Suprapubic skin (tissue), 4 donors: ENCODE results near the gene SLC6A11. TPM values are rescaled to one million over a fixed set of nuclear protein-coding genes. Genes with fewer than 3 reads are reported as not detected.

Experiments
- DNase-seq, 2 donors: peaks; one replicate each; pipeline ENCODE4 v3.0.0-alpha.2; 2019; ENCODE audit warnings: low spot score in 2 of 2
- H3K27ac ChIP-seq: fragments of 200-600 bp; sonication (generic); one replicate; pipeline ENCODE4 v1.5.1; 2019
- H3K27me3 ChIP-seq: fragments of 200-600 bp; sonication (generic); one replicate; pipeline ENCODE4 v1.5.1; 2019
- H3K36me3 ChIP-seq: fragments of 200-600 bp; sonication (generic); one replicate; pipeline ENCODE4 v1.5.1; 2019
- H3K4me1 ChIP-seq: fragments of 200-600 bp; sonication (generic); one replicate; pipeline ENCODE4 v1.5.1; 2019
- H3K4me3 ChIP-seq: fragments of 200-600 bp; sonication (generic); one replicate; pipeline ENCODE4 v1.5.1; 2019; ENCODE audit warnings: mild to moderate bottlenecking
- H3K9me3 ChIP-seq: fragments of 200-600 bp; sonication (generic); one replicate; pipeline ENCODE4 v1.5.1; 2019
- EP300 ChIP-seq: sonication (generic); formaldehyde crosslinking; IDR thresholded peaks from one replicate; pipeline ENCODE4 v1.6.1; 2017; ENCODE audit warnings: antibody characterized with exemption
- POLR2A ChIP-seq, 2 donors: fragments of 450-650 bp; IDR thresholded peaks; one replicate each; pipeline ENCODE4 v1.6.1; 2017; ENCODE audit warnings: antibody characterized with exemption in 2 of 2, mild to moderate bottlenecking in 2 of 2, moderate library complexity in 2 of 2
- POLR2AphosphoS5 ChIP-seq, 3 donors: sonication (generic); formaldehyde crosslinking; IDR thresholded peaks; one replicate each; pipeline ENCODE4 v1.6.1; 2017; ENCODE audit warnings: antibody characterized with exemption in 3 of 3
- WGBS: methylation state at CpG from one replicate; pipeline ENCODE4 v1.1.5; 2018; 5-methylcytosine and 5-hydroxymethylcytosine counted together
- total RNA-seq, 4 donors: library from RNA; depleted of rRNA; stranded (reverse); fragments of >200 nt; gene quantifications; one replicate each; pipeline ENCODE4 v1.1.0, GENCODE V29; 2016
- TF ChIP-seq, protein P1 (sequence below), 2 donors: fragments of 200-600 bp in 1 of 2; fragments of 450-650 bp in 1 of 2; sonication (generic) in 1 of 2; IDR thresholded peaks; one replicate each; pipeline ENCODE4 v1.5.1; 2016 to 2019; ENCODE audit warnings: antibody characterized with exemption in 2 of 2, mild to moderate bottlenecking in 1 of 2, moderate library complexity in 1 of 2

Gene SLC6A11
- total RNA-seq, 4 donors from 2014 or later: 4.3 to 7.9 (median 6.2) TPM

DNA sequence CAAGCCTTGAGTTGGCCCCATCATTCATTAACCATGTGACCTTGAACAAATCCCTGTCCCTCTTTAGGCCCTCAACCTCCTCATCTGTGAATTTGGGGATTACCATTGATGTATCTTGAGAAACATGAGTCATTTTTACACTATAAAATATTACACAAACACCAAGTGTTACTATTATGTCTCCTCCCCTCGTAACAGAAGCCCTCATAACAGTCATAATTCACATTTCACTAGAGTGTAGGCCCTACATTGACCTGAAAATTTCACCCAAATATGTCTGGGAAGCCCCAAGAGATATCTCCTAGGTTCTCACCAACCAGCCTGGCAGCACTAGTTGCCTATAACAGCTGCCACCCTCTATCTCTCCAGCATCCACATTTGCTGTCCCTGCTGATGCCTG is 160.7 kb downstream of the SLC6A11 start:
- Histone ChIP-seq H3K27me3 (peaks cover 21% of the 10 kb centered on the region), H3K36me3 (no peaks in the 10 kb centered on the region), H3K27ac (no peak overlapping the region), H3K4me3 (no peak overlapping the region), H3K9me3 (no peaks in the 10 kb centered on the region), H3K4me1 (no peaks in the 10 kb centered on the region)
- WGBS: 88% methylated on average over 1 of the region's 1 CpG
- no peak for TF ChIP-seq POLR2A (IDR thresholded peaks at IDR 0.05)
- TF ChIP-seq POLR2AphosphoS5 (IDR thresholded peaks at IDR 0.05): no peak
- TF ChIP-seq EP300: no peak
- DNase-seq: no peak

DNA sequence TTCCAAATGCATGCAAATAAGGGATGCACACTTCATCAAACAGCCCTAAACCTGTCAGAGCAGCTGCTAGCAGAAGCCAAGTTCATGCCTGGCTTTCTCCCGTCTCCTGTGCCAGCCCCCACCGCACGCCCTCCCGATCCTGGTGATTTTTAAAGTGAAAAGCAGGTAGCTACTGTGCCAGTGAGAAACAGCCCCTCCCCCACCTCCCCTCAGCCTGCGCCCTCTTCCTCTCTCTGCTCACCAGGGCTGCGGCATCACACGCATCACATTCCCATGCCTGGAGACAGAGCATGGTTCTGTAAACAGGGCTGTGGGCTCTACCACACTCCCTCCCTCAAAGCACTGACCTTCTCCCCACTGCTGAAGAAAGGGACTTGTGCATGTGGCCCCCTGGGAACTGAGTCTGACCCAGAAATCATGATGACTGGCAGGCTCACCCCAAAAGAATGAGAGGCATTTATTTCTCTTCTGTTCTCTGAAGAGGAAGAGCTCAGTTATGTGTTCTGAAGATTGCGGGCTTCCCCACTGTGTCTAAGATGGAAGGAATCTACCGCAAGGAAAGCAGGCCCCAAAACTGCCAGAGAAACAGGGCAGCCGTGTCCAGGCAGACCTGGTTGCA is 162.0 kb downstream of the SLC6A11 start:
- peaks cover 5% of the 10 kb centered on the region for H3K4me1 ChIP-seq
- no peak overlapping the region for H3K4me3 ChIP-seq
- DNase-seq: no peak
- 46% methylated on average over 10 of the region's 10 CpGs for WGBS
- TF ChIP-seq EP300 (no peak), POLR2AphosphoS5 (IDR thresholded peaks at IDR 0.05) (no peak), POLR2A (IDR thresholded peaks at IDR 0.05) (no peak)
- TF ChIP-seq, protein P1, sequence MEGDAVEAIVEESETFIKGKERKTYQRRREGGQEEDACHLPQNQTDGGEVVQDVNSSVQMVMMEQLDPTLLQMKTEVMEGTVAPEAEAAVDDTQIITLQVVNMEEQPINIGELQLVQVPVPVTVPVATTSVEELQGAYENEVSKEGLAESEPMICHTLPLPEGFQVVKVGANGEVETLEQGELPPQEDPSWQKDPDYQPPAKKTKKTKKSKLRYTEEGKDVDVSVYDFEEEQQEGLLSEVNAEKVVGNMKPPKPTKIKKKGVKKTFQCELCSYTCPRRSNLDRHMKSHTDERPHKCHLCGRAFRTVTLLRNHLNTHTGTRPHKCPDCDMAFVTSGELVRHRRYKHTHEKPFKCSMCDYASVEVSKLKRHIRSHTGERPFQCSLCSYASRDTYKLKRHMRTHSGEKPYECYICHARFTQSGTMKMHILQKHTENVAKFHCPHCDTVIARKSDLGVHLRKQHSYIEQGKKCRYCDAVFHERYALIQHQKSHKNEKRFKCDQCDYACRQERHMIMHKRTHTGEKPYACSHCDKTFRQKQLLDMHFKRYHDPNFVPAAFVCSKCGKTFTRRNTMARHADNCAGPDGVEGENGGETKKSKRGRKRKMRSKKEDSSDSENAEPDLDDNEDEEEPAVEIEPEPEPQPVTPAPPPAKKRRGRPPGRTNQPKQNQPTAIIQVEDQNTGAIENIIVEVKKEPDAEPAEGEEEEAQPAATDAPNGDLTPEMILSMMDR (IDR thresholded peaks at IDR 0.05): no peak
- peaks cover 10% of the 10 kb centered on the region for H3K27me3 ChIP-seq
- H3K9me3 ChIP-seq: no peaks in the 10 kb centered on the region
- no peak overlapping the region for H3K27ac ChIP-seq
- no peaks in the 10 kb centered on the region for H3K36me3 ChIP-seq

DNA sequence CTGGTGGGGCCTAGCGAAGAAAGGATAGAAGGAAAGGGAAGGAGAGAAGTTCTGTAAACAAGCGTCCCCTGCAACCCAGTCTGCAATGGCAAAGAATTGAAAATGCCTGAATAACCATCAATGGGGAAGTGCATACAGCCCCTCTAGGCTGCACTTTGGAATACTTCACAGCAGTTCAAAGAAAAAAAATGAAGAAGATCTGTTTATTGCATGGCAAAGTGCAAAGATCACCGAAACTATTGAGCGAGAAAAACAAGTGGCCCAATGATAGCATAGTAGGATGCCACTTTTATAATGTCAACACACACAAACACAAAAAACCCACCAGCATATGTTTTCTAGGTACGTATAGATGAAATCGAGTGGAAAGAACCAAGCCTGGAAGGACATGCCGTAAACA is 162.9 kb downstream of the SLC6A11 start:
- H3K27me3 ChIP-seq: peaks cover 8% of the 10 kb centered on the region
- H3K36me3 ChIP-seq: no peaks in the 10 kb centered on the region
- no peak for DNase-seq
- peaks cover 5% of the 10 kb centered on the region for H3K4me1 ChIP-seq
- no peaks in the 10 kb centered on the region for H3K9me3 ChIP-seq
- no peak overlapping the region for H3K4me3 ChIP-seq
- no peak overlapping the region for H3K27ac ChIP-seq
- 95% methylated on average over 7 of the region's 7 CpGs for WGBS
- TF ChIP-seq POLR2A (IDR thresholded peaks at IDR 0.05) (no peak), POLR2AphosphoS5 (IDR thresholded peaks at IDR 0.05) (no peak), EP300 (no peak)
- TF ChIP-seq, protein P1 (IDR thresholded peaks at IDR 0.05): no peak

DNA sequence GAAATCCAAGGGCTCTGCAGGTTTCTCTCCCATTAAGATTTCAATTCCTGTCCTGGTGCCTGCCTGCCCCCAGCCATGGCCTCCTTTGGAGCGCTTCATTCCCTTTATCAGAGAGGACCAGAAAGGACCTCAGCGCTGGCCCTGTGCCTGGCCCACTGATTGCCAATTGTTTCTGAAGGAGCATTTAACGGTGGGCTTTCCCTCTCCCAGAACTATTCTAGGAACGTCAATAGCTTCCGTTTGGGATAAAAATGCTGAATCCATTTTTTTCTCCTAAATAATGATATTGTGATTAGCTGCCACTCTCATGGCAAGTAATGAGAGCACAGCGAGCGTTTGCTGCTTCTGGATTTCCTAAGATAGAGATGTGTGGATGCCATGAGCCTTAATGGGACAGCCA is 164.3 kb downstream of the SLC6A11 start:
- WGBS: 76% methylated on average over 7 of the region's 7 CpGs
- H3K36me3 ChIP-seq: no peaks in the 10 kb centered on the region

DNA sequence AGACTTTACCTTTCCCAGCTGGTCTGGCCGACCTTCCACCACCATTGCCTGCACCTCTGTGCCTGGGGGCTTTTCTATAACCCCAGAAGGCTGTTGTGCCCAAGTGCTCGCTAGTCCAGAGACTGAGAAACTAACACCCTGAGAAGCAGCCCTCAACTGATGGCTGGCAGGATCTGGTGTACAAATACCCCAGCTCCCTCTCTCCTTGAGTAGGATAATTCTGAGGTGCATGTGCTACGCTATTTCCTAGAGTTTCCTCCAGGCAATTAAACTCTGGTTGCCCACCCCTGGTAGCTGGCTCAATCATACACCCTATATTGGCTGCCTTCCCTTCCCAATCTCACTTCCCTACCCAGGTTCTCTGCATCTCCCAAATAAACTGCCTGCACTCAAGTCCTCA is 165.0 kb downstream of the SLC6A11 start:
- H3K27me3 ChIP-seq: no peaks in the 10 kb centered on the region
- no peaks in the 10 kb centered on the region for H3K36me3 ChIP-seq
- no peaks in the 10 kb centered on the region for H3K9me3 ChIP-seq
- H3K4me1 ChIP-seq: peaks cover 5% of the 10 kb centered on the region
- H3K4me3 ChIP-seq: no peak overlapping the region
- 55% methylated on average over 3 of the region's 3 CpGs for WGBS
- no peak for TF ChIP-seq POLR2AphosphoS5 (IDR thresholded peaks at IDR 0.05)
- no peak overlapping the region for H3K27ac ChIP-seq
- no peak for DNase-seq

More for the DNA sequence above, 164.3 kb downstream of the SLC6A11 start:
- Histone ChIP-seq H3K9me3 (no peaks in the 10 kb centered on the region), H3K4me3 (no peak overlapping the region), H3K27me3 (no peaks in the 10 kb centered on the region), H3K27ac (no peak overlapping the region), H3K4me1 (peaks cover 5% of the 10 kb centered on the region)
- no peak for DNase-seq
- TF ChIP-seq POLR2AphosphoS5 (IDR thresholded peaks at IDR 0.05): no peak
- TF ChIP-seq EP300: no peak
- TF ChIP-seq POLR2A (IDR thresholded peaks at IDR 0.05): no peak
- TF ChIP-seq, protein P1 (IDR thresholded peaks at IDR 0.05): no peak

DNA sequence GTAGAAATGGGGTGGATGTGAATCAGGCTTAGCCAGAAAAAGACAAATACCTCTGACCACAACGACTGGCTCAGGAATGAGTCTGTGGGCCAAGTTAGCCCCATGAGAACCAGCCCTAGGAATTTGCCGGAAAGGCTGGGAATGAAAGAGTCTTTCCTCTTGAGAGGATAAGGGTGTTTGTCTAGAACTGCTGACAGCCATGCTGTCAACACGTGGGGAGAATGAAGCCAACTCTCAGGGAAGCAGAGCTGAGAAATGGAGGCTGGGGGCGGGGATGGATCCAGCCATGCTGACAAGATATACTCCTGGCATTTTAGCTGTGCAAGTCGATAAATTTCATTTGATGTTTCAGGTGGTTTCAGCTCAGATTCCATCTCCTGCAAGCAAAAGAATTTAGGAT is 165.9 kb downstream of the SLC6A11 start:
- TF ChIP-seq, protein P1 (IDR thresholded peaks at IDR 0.05): no peak
- TF ChIP-seq POLR2AphosphoS5 (IDR thresholded peaks at IDR 0.05): no peak
- TF ChIP-seq EP300: no peak
- no peak for TF ChIP-seq POLR2A (IDR thresholded peaks at IDR 0.05)
- WGBS: 48% methylated on average over 5 of the region's 5 CpGs

More for the DNA sequence above, 165.9 kb downstream of the SLC6A11 start:
- Histone ChIP-seq H3K27me3 (no peaks in the 10 kb centered on the region), H3K4me1 (peaks cover 5% of the 10 kb centered on the region), H3K9me3 (no peaks in the 10 kb centered on the region), H3K27ac (no peak overlapping the region), H3K4me3 (no peak overlapping the region), H3K36me3 (no peaks in the 10 kb centered on the region)
- DNase-seq: no peak
